Measurements from ENCODE around the gene TCIRG1.

- TF ChIP-seq CTCF (IDR thresholded peaks at IDR 0.05) (no peak), POLR2A (IDR thresholded peaks at IDR 0.05) (no peak), POLR2AphosphoS5 (IDR thresholded peaks at IDR 0.05) (peak in 1 of 3 donors; percentile 13)
These were observed 2.0 kb upstream of the TCIRG1 start for GRCh38 chr11:68036717-68037239.

All from breast epithelium (tissue), 3 donors.